Spleen (tissue), 11 donors: ENCODE data around the gene MEG3. TPM values are rescaled to one million over a fixed set of nuclear protein-coding genes. Genes with fewer than 3 reads are reported as not detected.
A peak's percentile ranks its signal among the peaks of the same experiment; 100 is the strongest.

Experiments
- DNase-seq: peaks from one replicate; pipeline ENCODE4 v3.0.0-alpha.2; 2020
- H3K27ac ChIP-seq, 8 donors: fragments of 200-600 bp; sonication (generic) in 7 of 8; 1 replicate in 4 of 8; 2 replicates in 4 of 8; pipeline versions ENCODE4 v1.5.0 to v1.8.0; 2016 to 2021; ENCODE audit warnings: inconsistent platforms in 4 of 8, mild to moderate bottlenecking in 4 of 8, moderate library complexity in 1 of 8
- H3K27me3 ChIP-seq, 7 donors: fragments of 200-600 bp; sonication (generic) in 6 of 7; replicated peaks in 1 of 7; 1 replicate in 4 of 7; 2 replicates in 3 of 7; pipeline versions ENCODE4 v1.5.0 to v1.8.0; 2016 to 2021; ENCODE audit warnings: inconsistent platforms in 3 of 7, mild to moderate bottlenecking in 1 of 7
- H3K36me3 ChIP-seq, 6 donors: fragments of 200-600 bp; sonication (generic) in 5 of 6; 1 replicate in 4 of 6; 2 replicates in 2 of 6; pipeline versions ENCODE4 v1.5.0 to v1.8.0; 2016 to 2021; ENCODE audit warnings: inconsistent platforms in 2 of 6
- H3K4me1 ChIP-seq, 6 donors: fragments of 200-600 bp; sonication (generic) in 5 of 6; 1 replicate in 3 of 6; 2 replicates in 3 of 6; pipeline versions ENCODE4 v1.5.0 to v1.8.0; 2016 to 2021; ENCODE audit warnings: inconsistent platforms in 3 of 6
- H3K4me3 ChIP-seq, 8 donors: fragments of 200-600 bp; sonication (generic) in 7 of 8; 1 replicate in 4 of 8; 2 replicates in 4 of 8; pipeline versions ENCODE4 v1.5.0 to v1.8.0; 2016 to 2021; ENCODE audit warnings: inconsistent platforms in 4 of 8, mild to moderate bottlenecking in 4 of 8, moderate library complexity in 2 of 8
- H3K9me3 ChIP-seq, 8 donors: fragments of 200-600 bp; sonication (generic) in 7 of 8; 1 replicate in 4 of 8; 2 replicates in 4 of 8; pipeline versions ENCODE4 v1.5.0 to v1.8.0; 2016 to 2021; ENCODE audit warnings: inconsistent platforms in 4 of 8
- CTCF ChIP-seq, 11 experiments: fragments of 200-600 bp in 7 of 11; fragments of 450-650 bp in 4 of 11; sonication (generic) in 4 of 11; IDR thresholded peaks in 8 of 11; conservative IDR thresholded peaks in 3 of 11; 1 replicate in 7 of 11; 2 replicates in 4 of 11; pipeline versions ENCODE4 v1.4.0 to v1.8.0; 2016 to 2021; ENCODE audit warnings: antibody characterized with exemption in 11 of 11, inconsistent platforms in 4 of 11, mild to moderate bottlenecking in 1 of 11
- POLR2A ChIP-seq, 3 donors: fragments of 450-650 bp; IDR thresholded peaks; one replicate each; pipeline ENCODE4 v1.5.1; 2017; ENCODE audit warnings: antibody characterized with exemption in 3 of 3, mild to moderate bottlenecking in 1 of 3
- POLR2AphosphoS5 ChIP-seq, 3 donors: sonication (generic); formaldehyde crosslinking; IDR thresholded peaks; one replicate each; pipeline ENCODE4 v1.5.1; 2017; ENCODE audit warnings: antibody characterized with exemption in 3 of 3
- WGBS, 5 donors: extraction: QIAGEN DNeasy Blood & Tissue Kit in 3 of 5; methylation state at CpG; one replicate each; pipeline versions ENCODE4 v1.1.5 to v1.1.7; 2013 to 2018; 5-methylcytosine and 5-hydroxymethylcytosine counted together
- intact Hi-C: fragments of 100-400 bp; cut with DNase I; formaldehyde crosslinking; loops from one replicate; pipeline ENCODE4 v1.15.0; 2023; ENCODE audit warnings: low total_unique reads
- polyA plus RNA-seq, 3 donors: library from polyadenylated mRNA; stranded (reverse); fragments of 200-250 nt; gene quantifications; one replicate each; pipeline ENCODE4 v1.2.1, GENCODE V29; 2013
- total RNA-seq, 7 donors: library from RNA; depleted of rRNA in 3 of 7; stranded (reverse); fragments of >200 nt in 3 of 7; fragmentation: NEBNext Ultra II Directional in 4 of 7; extraction: Animal tissue kit (Norgen Biotek cat#: 25700) in 4 of 7; gene quantifications; one replicate each; pipeline versions ENCODE4 v1.1.0 to v1.2.1, GENCODE V29; 2016 to 2021
- donor health status: healthy with polysubstance abuse.
- donor health status: DM: no; HTN: no; CAD: no; lungs with moderate emphysema.
- donor health status: DM: no; HTN: no; CAD: no.
- donor health status: Bipolar disorder and iron deficiency.
- donor health status: healthy.
- donor health status: DM: no; HTN: no; CAD: no.
- donor health status: DM: yes; HTN: yes; CAD: no.

The MEG3 gene
- total and polyA plus RNA-seq, 10 donors: 86.5 to 763 (median 187) TPM

GRCh38 chr14:100889641-100890040 lies 63.7 kb downstream of the MEG3 start:
- H3K27me3 ChIP-seq: no peaks in the 10 kb centered on the region
- TF ChIP-seq POLR2AphosphoS5 (IDR thresholded peaks at IDR 0.05): no peak
- TF ChIP-seq POLR2A (IDR thresholded peaks at IDR 0.05): no peak
- no peak for TF ChIP-seq CTCF (IDR thresholded peaks at IDR 0.05 in 8 of 11, conservative IDR thresholded peaks at IDR 0.05 in 3 of 11)
- 83 to 95% (median 89%) methylated on average over 6 of the region's 6 CpGs for WGBS, 5 donors

DNA sequence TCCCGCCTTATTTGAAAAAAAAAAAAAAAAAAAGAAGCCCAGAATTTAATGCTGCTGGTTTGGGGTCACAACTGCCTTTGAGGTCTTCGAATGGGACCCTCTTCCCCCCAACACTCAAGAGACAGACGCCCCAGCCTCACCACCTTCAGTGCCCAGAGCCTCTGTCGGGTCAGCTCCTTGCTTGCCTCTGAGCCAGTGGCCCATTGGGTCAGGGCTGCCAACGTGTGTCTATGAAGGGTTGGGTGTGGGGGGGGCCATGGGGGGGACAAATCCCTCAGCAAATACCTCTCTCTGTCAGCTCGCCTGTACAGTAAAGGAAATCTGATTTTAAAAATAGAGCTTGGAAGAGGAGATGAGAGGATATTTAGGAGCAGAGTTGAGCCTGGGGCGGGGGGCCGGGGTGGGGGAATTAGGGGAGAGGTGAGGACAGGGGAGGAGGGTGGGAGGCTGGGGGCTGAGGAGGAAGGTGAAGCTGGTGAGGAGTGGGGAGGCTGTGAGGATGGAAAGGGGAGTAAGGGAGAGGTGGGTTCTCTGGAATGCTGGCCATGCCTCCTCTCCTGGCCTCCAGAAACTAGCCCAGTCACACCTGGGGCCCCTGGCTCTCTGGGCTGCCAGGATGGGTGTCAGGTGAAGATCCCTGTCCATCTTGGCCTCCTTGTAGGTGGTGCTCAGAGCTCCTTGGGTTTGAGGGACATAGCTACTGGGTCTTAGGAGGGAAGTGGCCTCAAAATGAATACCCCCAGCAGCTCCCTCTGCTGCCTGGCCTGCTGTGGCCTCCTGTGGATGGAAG lies 64.3 kb downstream of the MEG3 start:
- Histone ChIP-seq H3K9me3 (no peaks in the 10 kb centered on the region), H3K27ac (no peak overlapping the region), H3K27me3 (peaks cover 0 to under 1% (median 0%) of the 10 kb centered on the region in 7 donors), H3K36me3 (no peaks in the 10 kb centered on the region), H3K4me1 (no peaks in the 10 kb centered on the region), H3K4me3 (no peak overlapping the region)
- WGBS, 5 donors: 72 to 92% (median 83%) methylated on average over 8 of the region's 8 CpGs
- intact Hi-C loops: no loop called here
- no peak for TF ChIP-seq CTCF (IDR thresholded peaks at IDR 0.05 in 8 of 11, conservative IDR thresholded peaks at IDR 0.05 in 3 of 11)
- TF ChIP-seq POLR2AphosphoS5 (IDR thresholded peaks at IDR 0.05): no peak
- TF ChIP-seq POLR2A (IDR thresholded peaks at IDR 0.05): no peak
- DNase-seq: peak; percentile 35

More at GRCh38 chr14:100889641-100890040, 63.7 kb downstream of the MEG3 start:
- H3K4me1 ChIP-seq: no peaks in the 10 kb centered on the region
- intact Hi-C loops: no loop called here
- H3K36me3 ChIP-seq: no peaks in the 10 kb centered on the region
- peak; percentile 57 for DNase-seq
- no peak overlapping the region for H3K4me3 ChIP-seq
- no peaks in the 10 kb centered on the region for H3K9me3 ChIP-seq
- H3K27ac ChIP-seq: peak overlapping the region in 1 of 8 donors; percentile 25

DNA sequence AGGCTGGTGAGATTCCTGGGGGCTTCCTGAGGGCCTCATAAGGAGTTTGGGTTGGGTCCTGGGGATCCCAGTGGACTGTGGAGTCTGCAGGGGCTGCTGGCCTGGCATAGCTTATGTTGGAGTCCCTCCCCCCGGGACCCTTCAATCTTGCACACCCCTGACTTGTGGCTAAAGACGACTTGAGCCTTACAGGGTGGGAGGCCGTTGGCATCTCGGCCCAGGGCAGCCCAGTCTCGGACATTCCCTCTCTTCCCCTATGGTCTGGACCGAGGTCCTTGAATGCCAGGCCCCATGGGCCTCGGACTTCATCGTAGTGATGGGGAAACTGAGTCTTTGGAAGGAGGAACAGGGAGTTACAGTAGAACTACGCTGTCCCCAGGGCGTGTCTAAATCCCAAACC lies 65.1 kb downstream of the MEG3 start:
- Histone ChIP-seq H3K9me3 (no peaks in the 10 kb centered on the region), H3K27me3 (peaks cover 0 to 7% (median 0%) of the 10 kb centered on the region in 7 donors), H3K36me3 (no peaks in the 10 kb centered on the region), H3K4me1 (no peaks in the 10 kb centered on the region), H3K27ac (no peak overlapping the region), H3K4me3 (no peak overlapping the region)
- intact Hi-C loops: no loop called here
- peak; percentile 36 for DNase-seq
- TF ChIP-seq POLR2AphosphoS5 (IDR thresholded peaks at IDR 0.05) (no peak), CTCF (IDR thresholded peaks at IDR 0.05 in 8 of 11, conservative IDR thresholded peaks at IDR 0.05 in 3 of 11) (no peak), POLR2A (IDR thresholded peaks at IDR 0.05) (no peak)
- WGBS, 5 donors: 77 to 91% (median 86%) methylated on average over 7 to 10 of the region's 10 CpGs
